B cell (primary cell): ENCODE measurements around the gene HSBP1L1. TPM values are rescaled to one million over a fixed set of nuclear protein-coding genes. Genes with fewer than 3 reads are reported as not detected.

Source experiments
- ATAC-seq: fragments of 200-7000 bp; cut with Tn5 transposase; one replicate; pipeline ENCODE4 v1.10.0; 2021; ENCODE audit warnings: low read depth, mild to moderate bottlenecking, moderate number of reproducible peaks, moderate library complexity
- CTCF ChIA-PET: fragments of 350-600 bp; sonication (Branson Sonifier 250); formaldehyde crosslinking; loops from one replicate; lab custom pipeline; 2021; ENCODE audit warnings: antibody characterized with exemption, inconsistent platforms; lab: Charles Lee
- POLR2A ChIA-PET: fragments of 350-600 bp; sonication (Branson Sonifier 250); formaldehyde crosslinking; loops from one replicate; lab custom pipeline; 2021; ENCODE audit warnings: antibody characterized with exemption; lab: Charles Lee
- DNase-seq: peaks from one replicate; pipeline ENCODE4 v3.0.0; 2013
- H2AFZ ChIP-seq: 2 replicates; pipeline ENCODE4 v1.6.1; 2012; ENCODE audit warnings: mild to moderate bottlenecking, low read depth, low read length; ENCODE audit not compliant: insufficient read depth, poor library complexity, severe bottlenecking
- H3K27ac ChIP-seq, 2 donors: 1 replicate in 1 of 2; 2 replicates in 1 of 2; pipeline ENCODE4 v1.5.1; 2012 to 2013; ENCODE audit warnings: low read length in 2 of 2, mild to moderate bottlenecking in 2 of 2, moderate library complexity in 1 of 2
- H3K27me3 ChIP-seq, 4 experiments: fragments of 200-600 bp in 1 of 4; sonication (generic) in 1 of 4; replicated peaks in 1 of 4; 1 replicate in 2 of 4; 2 replicates in 2 of 4; pipeline versions ENCODE4 v1.6.1 to v1.7.0; 2013 to 2016; ENCODE audit warnings: low read length in 3 of 4, mild to moderate bottlenecking in 2 of 4, mixed read lengths in 1 of 4, moderate library complexity in 1 of 4; ENCODE audit not compliant: insufficient read depth in 4 of 4, control insufficient read depth in 3 of 4; ENCODE audit errors: control extremely low read depth in 1 of 4
- H3K36me3 ChIP-seq, 2 experiments: replicated peaks in 1 of 2; 1 replicate in 1 of 2; 2 replicates in 1 of 2; pipeline versions ENCODE4 v1.6.1 to v1.7.1; 2013; ENCODE audit warnings: low read length in 1 of 2; ENCODE audit not compliant: insufficient read depth in 2 of 2, control insufficient read depth in 1 of 2; ENCODE audit errors: control extremely low read depth in 1 of 2, extremely low read depth in 1 of 2
- H3K4me1 ChIP-seq, 2 donors: fragments of 200-600 bp in 1 of 2; sonication (generic) in 1 of 2; 1 replicate in 1 of 2; 2 replicates in 1 of 2; pipeline versions ENCODE4 v1.5.1 to v1.6.1; 2013 to 2017; ENCODE audit warnings: low read length in 2 of 2; ENCODE audit not compliant: control insufficient read depth in 2 of 2, insufficient read depth in 2 of 2
- H3K4me2 ChIP-seq: replicated peaks from 2 replicates; pipeline ENCODE3; 2012; ENCODE audit warnings: mild to moderate bottlenecking, low read depth, low read length; ENCODE audit not compliant: poor library complexity, severe bottlenecking
- H3K4me3 ChIP-seq, 5 experiments: fragments of 200-600 bp in 1 of 5; sonication (generic) in 1 of 5; 1 replicate in 3 of 5; 2 replicates in 2 of 5; pipeline versions ENCODE4 v1.5.1 to v1.7.0; 2011 to 2016; ENCODE audit warnings: low read length in 4 of 5, mild to moderate bottlenecking in 4 of 5, low read depth in 2 of 5, control low read depth in 1 of 5, moderate library complexity in 1 of 5; ENCODE audit not compliant: insufficient read depth in 1 of 5; ENCODE audit errors: control extremely low read depth in 1 of 5, extremely low read depth in 1 of 5
- H3K79me2 ChIP-seq: fragments of 200-600 bp; sonication (generic); one replicate; pipeline ENCODE4 v1.6.0; 2016; ENCODE audit warnings: low read length; ENCODE audit not compliant: control insufficient read depth, insufficient read depth
- H3K9ac ChIP-seq: fragments of 200-600 bp; sonication (generic); 2 replicates; pipeline ENCODE4 v1.6.1; 2017; ENCODE audit warnings: mild to moderate bottlenecking, low read length, moderate library complexity
- H3K9me3 ChIP-seq, 3 donors: one replicate each; pipeline versions ENCODE4 v1.6.1 to v1.7.1; 2013; ENCODE audit warnings: low read length in 2 of 3; ENCODE audit not compliant: control insufficient read depth in 2 of 3, insufficient read depth in 1 of 3; ENCODE audit errors: control extremely low read depth in 1 of 3
- H4K20me1 ChIP-seq: 2 replicates; pipeline ENCODE4 v1.6.0; 2012; ENCODE audit warnings: mild to moderate bottlenecking, low read length; ENCODE audit not compliant: insufficient read depth, control insufficient read depth, poor library complexity, severe bottlenecking
- H3K27ac Mint-ChIP-seq: one replicate; pipeline ENCODE4 v1.8.0; 2021; ENCODE audit warnings: mixed read lengths
- H3K27me3 Mint-ChIP-seq: one replicate; pipeline ENCODE4 v1.8.0; 2021; ENCODE audit warnings: mixed read lengths
- H3K4me1 Mint-ChIP-seq: one replicate; pipeline ENCODE4 v1.8.0; 2021; ENCODE audit warnings: mixed read lengths
- H3K4me3 Mint-ChIP-seq: one replicate; pipeline ENCODE4 v1.8.0; 2021; ENCODE audit warnings: mixed read lengths
- H3K9me3 Mint-ChIP-seq: one replicate; pipeline ENCODE4 v1.8.0; 2022; ENCODE audit warnings: mixed read lengths; ENCODE audit not compliant: insufficient read depth
- CTCF ChIP-seq: fragments of 200-600 bp; IDR thresholded peaks from one replicate; pipeline ENCODE4 v1.8.0; 2022; ENCODE audit warnings: antibody characterized with exemption, mild to moderate bottlenecking
- EZH2 ChIP-seq: IDR thresholded peaks from 2 replicates; pipeline ENCODE4 v1.6.1; 2012; ENCODE audit warnings: borderline replicate concordance, low read depth, mild to moderate bottlenecking, moderate library complexity, low read length; ENCODE audit not compliant: insufficient read depth, poor library complexity, severe bottlenecking
- WGBS: methylation state at CpG from one replicate; pipeline ENCODE4 v1.1.5; 2013; ENCODE audit warnings: missing lambda C conversion rate; ENCODE audit not compliant: insufficient coverage; 5-methylcytosine and 5-hydroxymethylcytosine counted together
- intact Hi-C: fragments of 100-400 bp; cut with micrococcal nuclease; formaldehyde crosslinking; loops from one replicate; pipeline ENCODE4 v1.10.0; 2022
- polyA plus RNA-seq: library from polyadenylated mRNA; depleted of rRNA; stranded (reverse); fragments of >200 nt; gene quantifications from 2 replicates; pipeline ENCODE4 v1.2.3, GENCODE V29; 2012
- total RNA-seq, 2 donors: library from RNA; stranded (reverse); fragments of 120-200 nt in 1 of 2; gene quantifications; 1 replicate in 1 of 2; 2 replicates in 1 of 2; pipeline versions ENCODE4 v1.2.3 to v1.2.4, GENCODE V29; 2013 to 2022

The HSBP1L1 gene
- total and polyA plus RNA-seq, 2 donors (not counting 1 experiment from before 2014, with no cell fraction given), result 4.6 to 7.2 TPM

DNA sequence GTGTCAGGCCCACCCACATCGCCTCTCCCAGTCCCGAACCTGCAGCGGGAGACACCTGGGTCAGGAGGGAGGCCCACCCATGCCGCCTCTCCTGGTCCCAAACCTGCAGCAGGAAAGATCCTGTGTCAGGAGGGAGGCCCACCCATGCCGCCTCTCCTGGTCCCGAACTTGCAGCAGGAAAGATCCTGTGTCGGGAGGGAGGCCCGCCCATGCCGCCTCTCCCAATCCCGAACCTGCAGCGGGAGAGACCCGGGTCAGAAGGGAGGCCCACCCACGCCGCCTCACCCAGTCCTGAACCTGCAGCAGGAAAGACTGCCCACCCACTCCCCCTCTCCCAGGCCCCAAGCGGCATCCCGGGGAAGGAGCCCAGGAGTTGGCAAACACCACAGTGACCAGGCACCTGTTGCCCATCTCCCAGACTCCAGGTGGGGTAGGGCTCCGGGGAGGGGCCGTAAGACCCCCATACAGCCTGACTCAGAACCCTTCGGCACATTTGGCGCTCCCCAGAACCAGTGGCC is 20.8 kb upstream of the HSBP1L1 start:
- Mint-ChIP-seq H3K4me3 (no peak overlapping the region), H3K27ac (no peak overlapping the region), H3K4me1 (peaks cover 38% of the 10 kb centered on the region), H3K9me3 (no peaks in the 10 kb centered on the region), H3K27me3 (no peaks in the 10 kb centered on the region)
- ATAC-seq (no peak), DNase-seq (no peak)
- H2AFZ ChIP-seq, result no peak overlapping the region
- no peak overlapping the region for H3K9ac ChIP-seq
- peaks cover 98% of the 10 kb centered on the region for H3K79me2 ChIP-seq
- POLR2A ChIA-PET, result no interaction called here
- no peaks in the 10 kb centered on the region for H3K27me3 ChIP-seq
- intact Hi-C loops, result no loop called here
- H3K4me2 ChIP-seq, result no peak overlapping the region
- peaks cover 10 to 29% of the 10 kb centered on the region in 2 donors for H3K4me1 ChIP-seq
- no peak overlapping the region for H3K4me3 ChIP-seq
- H3K36me3 ChIP-seq, result peaks cover 3 to 47% of the 10 kb centered on the region in 2 experiments
- peaks cover 86% of the 10 kb centered on the region for H4K20me1 ChIP-seq
- TF ChIP-seq EZH2 (no peak), CTCF (no peak)
- CTCF ChIA-PET, result no interaction called here
- no peaks in the 10 kb centered on the region for H3K9me3 ChIP-seq
- 97% methylated on average over 20 of the region's 20 CpGs for WGBS
- H3K27ac ChIP-seq, result no peak overlapping the region

DNA sequence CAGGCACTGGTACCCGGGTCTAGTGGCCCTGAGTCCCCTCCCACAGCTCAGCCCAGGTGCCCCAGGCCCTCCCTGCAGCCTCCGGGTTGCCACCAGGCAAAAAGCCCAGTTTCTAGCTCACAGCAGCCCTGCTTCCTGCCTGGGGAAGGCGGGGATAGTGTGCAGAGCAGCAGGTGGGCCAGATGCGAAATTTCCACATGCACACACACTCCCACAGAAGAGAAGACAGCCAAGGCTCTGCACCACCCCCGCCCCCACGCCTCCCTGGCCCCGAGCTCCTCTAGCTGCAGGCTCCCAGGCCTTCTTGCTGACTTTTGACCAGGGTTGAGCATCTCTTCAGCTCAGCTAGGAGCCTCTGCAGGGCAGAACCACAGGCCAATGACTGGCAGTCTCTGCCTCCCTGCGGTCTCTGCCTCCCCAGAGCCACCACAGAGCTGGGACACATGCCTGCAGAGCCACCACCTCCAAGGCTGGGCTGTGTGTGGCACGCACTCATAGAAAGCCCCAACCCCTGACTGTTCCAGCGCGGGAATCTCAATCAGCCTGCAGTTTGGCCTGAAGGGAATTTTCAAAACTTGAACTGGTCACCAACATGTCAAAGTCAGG is 20.2 kb upstream of the HSBP1L1 start:
- Histone ChIP-seq H3K4me2 (peak overlapping the region; percentile 14), H3K4me1 (peaks cover 14 to 35% of the 10 kb centered on the region in 2 donors), H3K36me3 (peaks cover 3 to 53% of the 10 kb centered on the region in 2 experiments), H3K27me3 (no peaks in the 10 kb centered on the region), H3K4me3 (no peak overlapping the region), H2AFZ (no peak overlapping the region), H3K9ac (no peak overlapping the region), H3K27ac (peak overlapping the region in 1 of 2 donors; percentile 55), H3K9me3 (no peaks in the 10 kb centered on the region), H4K20me1 (peaks cover 91% of the 10 kb centered on the region), H3K79me2 (peaks cover 99% of the 10 kb centered on the region)
- Mint-ChIP-seq H3K27ac (peak overlapping the region; percentile 68), H3K4me3 (no peak overlapping the region), H3K27me3 (no peaks in the 10 kb centered on the region), H3K4me1 (peaks cover 43% of the 10 kb centered on the region), H3K9me3 (no peaks in the 10 kb centered on the region)
- intact Hi-C loops, result no loop called here
- POLR2A ChIA-PET, result no interaction called here
- CTCF ChIA-PET, result no interaction called here
- no peak for TF ChIP-seq CTCF
- TF ChIP-seq EZH2, result no peak
- 44% methylated on average over 11 of the region's 11 CpGs for WGBS
- DNase-seq, result no peak
- ATAC-seq, result no peak
